ENCODE results near the gene PLAAT5. TPM values are rescaled to one million over a fixed set of nuclear protein-coding genes. Genes with fewer than 3 reads are reported as not detected.

PLAAT5 gene
- total RNA-seq (2021): 8.5 and 9.6 TPM in 2 replicates
- long read RNA-seq, transcript HRASLS5-206 (6 exons, 3,032 nt): major isoform, 7 of 31 reads
- long read RNA-seq, partial matches to known transcripts: 4 of 31 reads
- long read RNA-seq, other reads (novel, unspliced or antisense): 20 of 31 reads

GRCh38 chr11:63490551-63491239, at the start of gene PLAAT5:
Gene PLAAT5 (minus strand): TSS chr11:63491167. CDS start chr11:63491034, 133 bp downstream.
- H3K23me2 ChIP-seq (ENCODE audit: insufficient read length, low read depth, low read length, poor library complexity, severe bottlenecking): peaks cover 18% of the 10 kb centered on the region
- peak within 1 kb of the TSS; percentile 65 for H3K9ac ChIP-seq (ENCODE audit: extremely low read depth, insufficient read length, low read length)
- no peak within 1 kb of the TSS for H3T11ph ChIP-seq (ENCODE audit: low read length)
- no peak within 1 kb of the TSS for H2AFZ ChIP-seq (ENCODE audit: low read length)
- peak within 1 kb of the TSS; percentile 44; the same call in 1 of the 2 replicates for H3K14ac ChIP-seq (ENCODE audit: insufficient read depth, low read length)
- peak within 1 kb of the TSS; percentile 34 for H3K4me2 ChIP-seq (ENCODE audit: insufficient read depth, insufficient read length, low read length)
- Mint-ChIP-seq H3K27ac (peak within 1 kb of the TSS in 2 of 3 experiments; percentile 84 to 91; a peak in 4 of 7 replicates), H3K27me3 (ENCODE audit: low read depth) (peaks cover under 1% of the 10 kb centered on the region; the same call in 1 of the 2 replicates), H3K4me1 (peaks cover 36 to 45% of the 10 kb centered on the region in 2 experiments), H3K4me3 (peak within 1 kb of the TSS; percentile 71 to 82), H3K36me3 (ENCODE audit: insufficient read depth in 1 of 3, low read depth in 3 of 3) (peaks cover 2 to 30% (median 15%) of the 10 kb centered on the region in 3 experiments; a peak in 5 of 7 replicates), H3K9me3 (peaks cover 14 to 27% of the 10 kb centered on the region in 2 experiments)
- H2BK120ac ChIP-seq (ENCODE audit: low read depth, low read length, poor library complexity, severe bottlenecking): no peak within 1 kb of the TSS
- no CpG with 5 or more reads among the region's 60 CpGs for WGBS (ENCODE audit: extremely low coverage, insufficient read length, low lambda C conversion rate)
- H2BK5ac ChIP-seq (ENCODE audit: insufficient read length, low read length): no peak within 1 kb of the TSS
- H4K8ac ChIP-seq (replicated peaks; ENCODE audit: insufficient read length, low read depth, low read length): no peak within 1 kb of the TSS
- H2AK5ac ChIP-seq (ENCODE audit: insufficient read length, low read length): no peak within 1 kb of the TSS
- no peak within 1 kb of the TSS for H2BK12ac ChIP-seq (ENCODE audit: insufficient read length, low read depth, low read length)
- peak; percentile 58 for DNase-seq
- peaks cover 5% of the 10 kb centered on the region for H3K9me3 ChIP-seq (ENCODE audit: control insufficient read depth, low read depth, low read length)
- H2BK15ac ChIP-seq (ENCODE audit: low read depth, low read length): no peak within 1 kb of the TSS
- H4K5ac ChIP-seq (ENCODE audit: insufficient read length, low read depth, low read length): no peak within 1 kb of the TSS
- H3K79me2 ChIP-seq (ENCODE audit: insufficient read depth, low read length): no peaks in the 10 kb centered on the region
- no peaks in the 10 kb centered on the region for H4K20me1 ChIP-seq (ENCODE audit: control insufficient read depth, insufficient read depth, insufficient read length)
- H3K4ac ChIP-seq (ENCODE audit: low read depth, low read length): no peak within 1 kb of the TSS
- H3K79me1 ChIP-seq (ENCODE audit: insufficient read depth, low read depth, low read length, poor library complexity, severe bottlenecking): no peaks in the 10 kb centered on the region
- 0 out of 2 replicates have a peak, but pooled peaks cover 2% of the 10 kb centered on the region for H3K27me3 ChIP-seq (ENCODE audit: insufficient read depth, low read length)
- H4K91ac ChIP-seq (ENCODE audit: insufficient read length, low read depth, low read length): no peak within 1 kb of the TSS
- TF ChIP-seq CTCF (conservative IDR thresholded peaks at IDR 0.05): no peak
- H3K56ac ChIP-seq (ENCODE audit: insufficient read length, low read depth, low read length): no peak within 1 kb of the TSS
- no peak within 1 kb of the TSS for H2BK20ac ChIP-seq (ENCODE audit: low read depth, low read length, poor library complexity, severe bottlenecking)
- H3K18ac ChIP-seq (ENCODE audit: insufficient read length, low read depth, low read length): peak within 1 kb of the TSS; percentile 88
- H3K4me1 ChIP-seq (ENCODE audit: insufficient read depth, low read length): 0 out of 2 replicates have a peak, but pooled peaks cover 2% of the 10 kb centered on the region
- no peak within 1 kb of the TSS for H3K23ac ChIP-seq (ENCODE audit: insufficient read length, low read depth, low read length)
- H3K27ac ChIP-seq (ENCODE audit: insufficient read length, low read depth, low read length): no peak within 1 kb of the TSS
